GM12892 (cell line): ENCODE data around the gene IFITM5. TPM values are rescaled to one million over a fixed set of nuclear protein-coding genes. Genes with fewer than 3 reads are reported as not detected.

Experiments
- DNase-seq: peaks from one replicate; pipeline ENCODE4 v3.0.0; 2011; ENCODE audit not compliant: insufficient read length
- FAIRE-seq: peaks from 2 replicates; lab custom pipeline; 2011; peaks lifted over from hg19 to GRCh38; lab: Jason Lieb, UNC
- POLR2A ChIP-seq: IDR thresholded peaks from 2 replicates; pipeline ENCODE4 v1.6.1; 2011; ENCODE audit warnings: low read depth, low read length, control low read depth
- POLR2AphosphoS5 ChIP-seq: IDR thresholded peaks from 2 replicates; pipeline ENCODE4 v1.6.1; 2011; ENCODE audit warnings: low read depth, low read length, control low read depth
- TAF1 ChIP-seq: IDR thresholded peaks from 2 replicates; pipeline ENCODE4 v1.6.1; 2011; ENCODE audit warnings: low read depth, mild to moderate bottlenecking, control low read depth, low read length, borderline replicate concordance
- polyA plus RNA-seq: library from polyadenylated mRNA; unstranded; fragments of >200 nt; gene quantifications from one replicate; pipeline ENCODE4 v1.2.1, GENCODE V29; 2012; ENCODE audit warnings: missing spikeins, inconsistent platforms; ENCODE audit not compliant: missing spikeins

Gene IFITM5
- not detected for polyA plus RNA-seq

DNA sequence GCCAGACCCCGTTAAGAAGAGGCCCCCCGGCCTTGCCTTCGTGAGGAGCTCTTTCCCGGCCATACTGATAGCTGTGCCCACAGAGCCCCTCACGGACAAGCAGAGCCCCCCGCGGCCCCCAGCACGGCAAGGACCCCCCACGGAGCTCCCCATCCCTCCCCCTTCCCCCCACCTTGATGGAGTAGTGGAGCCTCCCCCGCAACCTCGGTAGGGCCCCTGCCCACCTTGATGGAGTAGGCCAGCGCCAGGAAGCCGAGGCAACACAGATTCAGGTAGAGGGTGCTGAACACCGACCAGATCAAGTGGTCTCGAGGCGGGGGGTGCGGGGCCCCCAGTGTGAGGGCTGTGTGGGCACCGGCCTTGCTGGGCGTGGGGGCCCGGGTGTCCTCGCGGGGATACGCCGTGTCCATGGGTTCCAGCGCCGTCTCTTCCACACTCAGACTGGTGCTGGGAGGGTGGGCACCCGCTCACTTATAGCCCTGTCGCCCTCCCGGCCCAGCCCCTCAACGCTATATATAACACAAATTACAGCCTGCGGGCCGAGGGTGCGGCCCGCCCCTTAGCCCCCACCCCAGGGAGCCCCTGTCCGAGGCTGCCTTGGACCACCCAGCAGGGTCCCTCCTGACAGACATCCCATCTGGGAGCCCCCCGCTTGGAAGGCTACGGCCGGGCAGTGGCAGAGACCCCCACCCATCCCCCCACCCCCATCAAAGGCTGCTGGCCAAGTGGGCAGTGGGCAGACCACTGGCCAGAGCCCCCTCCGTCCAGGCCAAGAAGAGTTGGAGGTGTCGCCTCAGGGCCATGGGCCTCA, at the start of gene IFITM5:
IFITM5 (minus strand) TSS at position 446 of the 811 bp plus-strand sequence; CDS start at position 410, 36 bp downstream.
- FAIRE-seq (no peak), DNase-seq (no peak)

DNA sequence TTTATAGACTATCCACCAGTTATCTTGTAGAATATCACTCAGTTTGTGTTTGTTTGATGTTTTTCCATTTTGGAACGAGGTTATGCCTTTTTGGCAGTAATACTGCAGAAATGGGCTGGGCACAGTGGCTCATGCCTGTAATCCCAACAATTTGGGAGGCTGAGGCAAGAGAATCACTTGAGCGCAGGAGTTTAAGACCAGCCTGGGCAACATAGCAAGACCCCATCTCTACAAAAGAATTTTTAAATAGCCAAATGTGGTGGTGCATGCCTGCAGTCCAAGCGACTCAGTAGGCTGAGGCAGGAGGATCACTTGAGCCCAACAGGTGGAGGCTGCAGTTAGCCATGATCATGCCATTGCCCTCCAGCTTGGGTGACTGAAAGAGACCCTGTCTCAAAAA, 47.2 kb upstream of the IFITM5 start:
- no peak for TF ChIP-seq POLR2AphosphoS5
- no peak for TF ChIP-seq TAF1
- no peak for TF ChIP-seq POLR2A
- DNase-seq, result no peak
- no peak for FAIRE-seq

More for the DNA sequence above, at the start of gene IFITM5:
- no peak for TF ChIP-seq POLR2A
- no peak for TF ChIP-seq POLR2AphosphoS5
- no peak for TF ChIP-seq TAF1

DNA sequence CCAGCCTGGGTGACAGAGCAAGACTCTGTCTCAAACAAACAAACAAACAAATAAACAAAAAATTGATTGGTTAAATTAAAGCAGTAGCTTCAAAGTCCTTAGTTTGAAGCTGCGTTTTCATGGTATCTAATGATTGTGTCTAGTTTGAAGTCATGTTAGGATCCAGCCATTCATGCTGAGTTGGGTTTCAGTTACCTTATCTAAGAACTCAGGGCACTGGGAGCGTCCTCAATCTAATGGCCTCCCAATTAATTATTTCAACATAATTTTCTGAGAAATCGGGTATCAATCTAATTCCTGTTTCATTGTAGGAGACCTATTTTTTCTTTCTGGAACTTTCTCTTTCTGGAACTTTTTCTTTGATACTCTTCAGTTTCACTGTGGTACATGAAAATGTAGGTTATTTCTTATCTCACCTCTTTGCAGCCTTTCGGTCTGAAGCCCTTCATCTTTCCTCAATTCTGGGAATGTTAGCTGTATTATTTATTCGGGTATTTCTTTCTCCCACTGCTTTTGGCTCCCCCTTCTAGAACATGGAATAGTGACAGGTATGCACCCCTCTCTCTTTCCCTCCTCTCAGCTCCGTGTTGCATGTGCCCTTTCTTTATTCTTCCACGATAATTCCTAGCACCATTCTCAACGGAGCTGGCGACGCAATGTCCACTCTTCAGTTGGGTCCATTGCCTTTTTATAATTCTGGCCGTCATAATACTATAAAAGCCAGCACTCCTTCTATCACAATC, 45.7 kb upstream of the IFITM5 start:
- no peak for FAIRE-seq
- TF ChIP-seq POLR2A (no peak), POLR2AphosphoS5 (no peak), TAF1 (no peak)
- DNase-seq, result no peak

DNA sequence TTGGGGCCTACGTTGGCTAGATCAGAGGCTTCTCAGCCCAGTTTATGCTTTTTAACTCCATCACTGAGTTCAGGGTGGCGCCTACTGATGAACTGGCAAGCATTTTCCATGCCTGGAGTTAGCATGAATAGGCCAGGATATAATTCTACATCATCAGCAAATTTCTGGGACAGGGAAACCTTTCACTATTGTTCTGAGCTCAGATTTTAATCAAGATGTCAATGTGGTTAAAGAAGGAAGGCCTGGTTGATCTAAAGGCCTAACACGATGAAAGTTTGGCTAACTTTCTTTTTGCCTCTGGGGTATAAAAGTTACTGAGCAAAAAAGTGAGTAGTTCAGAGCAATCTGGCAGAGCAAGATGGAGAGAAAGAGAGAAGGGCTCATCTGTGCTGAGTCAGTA, 43.0 kb upstream of the IFITM5 start:
- DNase-seq (no peak), FAIRE-seq (peak; percentile 56)
- TF ChIP-seq POLR2AphosphoS5, result no peak
- no peak for TF ChIP-seq TAF1
- TF ChIP-seq POLR2A, result no peak

DNA sequence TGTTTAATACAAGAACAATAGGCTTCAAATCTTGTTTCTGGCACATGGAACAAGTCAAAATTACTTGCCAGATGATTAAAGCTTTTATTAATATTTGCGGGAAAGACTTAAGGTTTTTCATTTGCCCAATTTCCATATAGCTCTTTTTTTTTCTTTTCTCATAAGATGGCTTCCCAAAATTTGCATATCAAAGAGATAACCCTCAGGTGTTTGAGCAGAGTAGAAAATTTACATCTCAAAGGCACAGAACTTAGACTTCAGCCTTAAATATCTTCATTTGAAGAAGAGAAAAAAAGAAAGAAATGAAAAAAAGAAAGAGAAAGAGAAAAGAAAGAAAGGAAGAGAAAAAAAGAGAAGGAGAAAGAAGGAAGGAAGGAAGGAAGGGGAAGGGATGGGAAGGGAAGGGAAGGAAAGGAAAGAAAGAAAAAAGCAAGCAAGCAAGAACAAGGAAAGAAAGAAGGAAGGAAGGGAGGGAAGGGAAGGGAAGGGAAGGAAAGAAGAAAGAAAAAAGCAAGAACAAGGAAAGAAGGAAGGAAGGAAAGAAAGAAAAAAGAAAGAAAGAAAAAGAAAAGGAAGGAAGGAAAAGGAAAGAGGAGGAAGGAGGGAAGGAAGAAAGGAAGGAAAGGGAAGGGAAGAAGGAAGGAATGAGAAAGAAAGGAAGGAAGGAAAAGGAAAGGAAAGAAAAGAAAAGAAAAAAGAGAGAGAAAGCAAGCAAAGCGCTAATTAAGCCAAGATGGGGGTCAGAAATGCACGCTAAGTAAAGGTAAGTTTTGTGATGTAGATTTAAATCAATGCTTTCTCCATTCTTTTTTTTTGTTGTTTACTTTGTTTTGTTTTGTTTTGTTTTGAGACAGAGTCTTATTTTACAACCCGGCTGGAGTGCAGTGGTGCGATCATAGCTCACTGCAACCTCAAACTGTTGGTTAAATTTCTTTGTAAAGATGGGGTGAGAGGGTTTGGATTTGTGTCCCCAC, 41.5 kb upstream of the IFITM5 start:
- TF ChIP-seq POLR2A, result no peak
- TF ChIP-seq TAF1, result no peak
- TF ChIP-seq POLR2AphosphoS5, result no peak
- DNase-seq (no peak), FAIRE-seq (no peak)

DNA sequence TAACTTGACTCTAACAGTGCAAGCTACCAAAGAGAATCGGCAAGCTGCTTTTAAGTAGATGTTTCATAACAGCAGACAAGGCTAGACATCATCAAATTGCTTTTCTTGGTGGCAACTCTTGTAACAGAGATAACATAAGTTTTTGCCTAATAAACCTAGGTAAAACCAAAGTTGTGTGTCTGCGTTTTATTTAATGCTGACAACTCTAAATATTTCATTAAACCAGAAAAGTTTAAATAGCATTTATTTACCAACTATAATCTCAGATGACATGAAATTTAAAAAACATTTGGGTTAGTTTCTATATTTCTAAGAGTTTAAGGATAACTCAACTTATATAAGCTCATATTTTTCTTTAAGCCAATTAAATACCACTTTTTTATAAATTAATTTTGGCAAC, 40.6 kb upstream of the IFITM5 start:
- DNase-seq, result no peak
- no peak for TF ChIP-seq POLR2A
- TF ChIP-seq TAF1, result no peak
- TF ChIP-seq POLR2AphosphoS5, result no peak
- FAIRE-seq, result no peak

DNA sequence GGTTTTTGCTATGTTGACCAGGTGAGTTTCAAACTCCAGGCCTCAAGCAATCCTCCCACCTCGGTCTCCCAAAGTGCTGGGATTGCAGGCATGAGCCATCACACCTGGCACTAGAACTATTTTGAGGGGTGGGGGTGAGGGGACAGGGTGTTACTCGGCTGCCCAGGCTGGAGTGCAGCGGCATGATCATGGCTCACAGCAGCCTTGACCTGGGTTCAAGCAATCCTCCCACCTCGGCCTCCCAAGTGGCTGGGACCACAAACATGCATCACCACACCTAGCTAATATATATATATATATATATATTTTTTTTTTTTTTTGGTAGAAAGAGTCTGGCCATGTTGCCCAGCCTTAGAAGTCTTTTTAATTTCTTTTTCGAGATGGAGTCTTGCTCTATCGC, 38.4 kb upstream of the IFITM5 start:
- no peak for DNase-seq
- TF ChIP-seq POLR2A, result no peak
- no peak for TF ChIP-seq TAF1

DNA sequence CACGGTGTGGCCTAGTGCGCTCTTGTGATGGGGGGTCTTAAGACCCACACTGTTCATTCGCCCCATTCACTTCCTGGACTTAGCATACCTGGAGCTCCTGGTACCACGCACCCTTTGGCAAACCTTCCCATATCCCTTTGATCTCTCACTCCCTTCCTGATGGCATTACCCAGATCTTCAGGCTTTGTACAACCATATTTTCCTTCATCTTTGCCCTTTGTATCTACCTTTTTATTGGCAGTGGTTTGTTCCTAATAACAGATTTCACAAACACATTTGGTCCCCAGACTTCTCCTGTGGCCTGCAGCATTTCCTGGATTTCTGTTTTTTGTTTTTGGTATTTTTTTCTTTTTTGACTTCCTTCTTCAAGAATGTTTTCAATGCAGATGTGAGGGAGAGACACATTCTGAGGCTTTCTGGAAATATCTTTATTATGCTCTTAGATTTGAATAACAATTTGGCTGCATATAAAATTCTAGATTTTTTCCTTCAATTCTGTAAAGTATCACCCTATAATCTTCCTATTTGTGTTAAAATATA, 37.4 kb upstream of the IFITM5 start:
- peak; percentile 46 for FAIRE-seq
- DNase-seq, result no peak
- TF ChIP-seq POLR2AphosphoS5, result no peak
- TF ChIP-seq POLR2A, result no peak
- no peak for TF ChIP-seq TAF1

More for the DNA sequence above, 38.4 kb upstream of the IFITM5 start:
- FAIRE-seq, result no peak

DNA sequence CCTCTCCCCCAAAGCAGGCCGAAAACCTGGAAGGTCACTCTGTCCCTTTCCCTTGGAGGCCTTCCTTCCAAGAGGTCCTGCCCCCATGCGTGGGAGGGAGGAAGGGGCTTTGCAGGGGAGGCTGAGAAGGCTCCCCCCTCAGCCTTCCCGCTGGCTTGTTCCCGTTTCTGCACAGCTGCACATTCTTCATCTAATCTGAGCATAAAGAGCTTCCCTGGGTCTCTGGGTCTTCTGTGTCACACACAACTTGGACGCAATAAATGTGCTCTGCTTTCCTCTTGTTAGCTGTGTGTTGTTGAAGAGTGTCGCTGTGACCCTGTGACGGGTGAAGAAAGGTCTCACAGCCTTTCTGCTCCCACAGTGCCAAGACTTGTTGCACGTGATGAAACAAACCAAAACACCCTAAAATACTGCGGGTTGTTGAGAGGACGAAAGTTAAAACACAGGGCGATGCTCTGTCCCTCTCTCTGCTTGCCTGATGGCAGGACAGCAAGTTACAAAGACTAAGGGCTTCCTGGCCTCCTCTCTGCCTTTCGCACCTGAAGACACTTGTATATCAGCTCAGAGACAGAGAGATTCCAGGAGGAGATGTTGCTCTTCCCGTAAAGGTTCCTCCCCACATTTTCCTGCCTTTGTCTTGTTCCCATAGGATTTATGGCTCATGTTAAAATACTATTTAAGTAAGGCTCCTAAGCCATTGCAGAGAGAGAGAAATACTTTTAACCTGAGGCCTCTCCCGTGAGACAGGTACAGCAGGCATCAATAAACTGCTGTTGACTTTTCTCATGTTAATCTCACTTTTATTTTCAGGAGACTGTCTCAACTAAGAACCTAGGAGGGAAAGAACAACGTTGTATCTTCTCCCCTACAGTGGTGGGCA, 36.7 kb upstream of the IFITM5 start:
- FAIRE-seq, result no peak
- TF ChIP-seq POLR2AphosphoS5, result no peak
- TF ChIP-seq TAF1, result no peak
- TF ChIP-seq POLR2A, result no peak
- DNase-seq, result no peak
